Measurements from ENCODE around the gene TGFBR3L. TPM values are rescaled to one million over a fixed set of nuclear protein-coding genes. Genes with fewer than 3 reads are reported as not detected.
A peak's percentile ranks its signal among the peaks of the same experiment; 100 is the strongest.
"Not testable (repeated sequence)": the region's sequence is repeated elsewhere in the genome, so short reads cannot be mapped to it uniquely, and the experiment has no call there.

TGFBR3L gene
- polyA plus RNA-seq, 1 donor: 0.24 TPM

DNA sequence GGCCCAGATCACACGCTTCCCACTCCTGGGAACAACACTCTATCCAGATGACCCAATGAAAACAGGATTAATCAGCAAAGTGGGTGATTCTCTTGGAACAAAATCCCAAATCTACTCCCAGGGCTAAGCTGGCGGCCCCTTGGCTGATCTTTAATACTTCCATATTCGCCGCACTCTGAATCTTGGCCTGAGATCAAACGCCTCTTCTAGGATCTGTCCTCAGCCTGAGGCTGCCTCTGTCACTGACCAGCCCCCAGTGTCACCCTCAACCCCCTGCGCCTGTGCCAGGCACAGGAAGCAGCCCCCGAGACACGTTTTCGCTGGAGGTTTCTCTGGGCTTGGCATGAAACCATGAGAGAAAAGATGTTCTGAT, 13.7 kb downstream of the TGFBR3L start:
- DNase-seq (ENCODE audit: low read depth): no peak

DNA sequence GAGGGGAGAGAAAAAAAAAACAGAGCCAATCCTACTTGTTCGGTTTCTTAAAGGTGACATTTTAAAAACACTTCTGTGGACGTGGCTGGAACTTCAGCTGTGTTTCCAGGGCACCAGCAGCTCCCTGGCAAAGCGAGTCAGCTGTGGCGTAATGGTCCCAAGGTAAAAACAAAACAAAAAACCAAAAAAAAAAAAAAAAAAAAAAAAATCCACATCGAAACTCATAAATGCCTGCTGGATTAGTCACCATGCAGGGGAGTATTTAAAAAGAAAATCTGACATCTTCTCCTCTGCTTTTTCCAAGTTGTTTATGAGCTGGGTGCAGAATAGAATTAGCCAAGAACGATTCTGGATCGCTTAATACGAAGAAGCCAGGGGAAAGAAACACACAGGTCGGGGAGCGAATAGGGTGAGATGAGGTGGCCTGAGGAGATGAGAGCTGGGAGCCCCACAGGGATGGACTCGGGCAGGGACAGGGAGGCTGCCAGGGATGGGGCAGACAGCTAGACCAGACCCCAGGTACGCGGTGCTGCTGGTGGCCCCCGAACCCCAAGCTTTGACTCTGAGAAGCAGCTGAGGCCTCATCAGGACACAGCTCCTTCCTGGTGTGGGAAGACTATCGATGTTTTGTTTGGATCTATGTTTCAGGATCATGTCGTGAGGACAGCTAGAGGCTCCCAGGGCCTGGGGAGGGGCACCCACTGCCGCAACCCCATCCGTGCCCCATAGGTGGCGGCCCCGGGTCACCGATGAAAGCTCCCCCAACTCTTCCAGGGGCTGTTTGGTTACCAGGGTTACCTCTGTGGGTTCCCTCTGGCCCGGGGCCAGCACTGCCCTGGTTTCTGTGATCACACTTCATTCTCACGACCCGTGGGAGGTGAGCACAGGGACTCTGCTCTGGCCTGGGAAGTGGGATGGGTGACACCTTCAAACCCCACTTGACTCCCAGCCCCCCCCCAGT, 14.4 kb downstream of the TGFBR3L start:
- DNase-seq (ENCODE audit: low read depth): no peak

DNA sequence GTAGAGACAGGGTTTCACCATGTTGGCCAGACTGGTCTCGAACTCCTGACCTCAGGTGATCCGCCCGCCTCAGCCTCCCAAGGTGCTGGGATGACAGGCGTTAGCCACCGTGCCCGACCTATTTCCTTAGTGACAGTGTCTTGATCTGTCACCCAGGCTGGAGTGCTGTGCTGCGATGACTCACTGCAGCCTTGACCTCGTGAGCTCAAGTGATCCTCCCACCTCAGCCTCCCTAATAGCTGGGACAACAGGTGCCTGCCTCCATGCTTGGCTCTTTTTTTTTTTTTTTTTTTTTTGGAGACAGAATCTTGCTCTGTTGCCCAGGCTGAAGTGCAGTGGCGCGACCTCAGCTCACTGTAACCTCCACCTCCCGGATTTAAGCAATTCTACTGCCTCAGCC, 15.4 kb downstream of the TGFBR3L start:
- not testable (repeated sequence) for DNase-seq (ENCODE audit: low read depth)

DNA sequence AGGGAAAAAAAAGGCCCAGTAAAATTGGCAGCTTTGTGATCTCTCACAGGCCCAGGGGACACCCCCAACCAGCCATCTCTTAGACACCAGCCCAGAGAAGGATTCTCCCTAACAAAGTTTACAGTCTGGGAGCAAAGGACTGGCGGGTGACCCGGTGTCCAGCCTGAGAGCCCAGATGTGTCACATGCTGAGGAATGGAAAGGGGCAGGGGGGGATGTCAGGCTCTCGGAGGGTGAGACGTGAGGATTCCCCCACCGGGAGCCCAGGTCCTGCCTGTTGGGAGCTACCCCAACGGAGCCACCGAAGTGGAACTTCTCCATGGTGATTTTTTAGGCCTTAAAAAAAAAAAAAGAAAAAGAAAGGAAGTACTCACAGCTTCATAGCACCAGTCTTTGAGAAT, 16.1 kb downstream of the TGFBR3L start:
- DNase-seq (ENCODE audit: low read depth): no peak

DNA sequence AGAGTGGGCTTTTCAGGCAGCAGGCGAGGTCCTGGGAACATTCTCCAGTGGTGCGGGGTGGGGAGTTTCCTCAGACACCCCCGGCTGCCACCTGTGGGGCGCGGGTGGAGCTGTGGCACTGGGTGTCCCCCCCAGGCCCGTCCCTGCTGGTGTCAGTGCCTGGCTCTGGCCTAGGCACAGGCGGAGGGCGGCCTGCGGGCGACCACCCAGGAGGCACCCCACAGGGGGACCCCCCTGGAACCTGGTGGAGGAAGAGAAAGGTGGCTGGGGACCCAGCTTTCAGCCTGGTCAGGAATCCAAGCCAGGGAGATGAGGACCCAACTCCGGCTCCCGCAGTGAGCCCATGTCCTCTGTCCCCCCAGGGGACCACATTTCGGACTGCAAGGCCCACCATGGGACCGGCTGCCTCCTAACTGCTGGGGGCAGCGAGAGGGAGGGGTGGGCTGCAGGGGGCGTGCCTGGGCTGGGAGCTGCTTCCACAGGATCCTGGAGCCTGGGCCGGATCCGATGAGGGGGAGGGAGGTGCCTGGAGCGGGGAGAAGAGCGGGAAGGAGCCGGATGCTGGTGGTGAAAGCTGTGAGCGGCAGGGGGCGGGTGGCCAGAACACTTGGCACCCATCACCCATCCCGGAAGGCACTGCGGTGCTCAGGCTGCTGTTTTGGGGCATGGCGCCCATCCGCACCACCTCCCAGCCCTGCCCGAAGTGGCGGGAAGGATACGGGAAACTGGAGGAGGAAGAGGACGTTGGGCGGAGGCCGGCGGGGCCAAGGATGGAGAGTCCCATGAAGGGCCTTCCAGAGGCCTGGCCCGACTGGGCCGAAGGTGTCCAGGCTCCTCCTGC, 16.8 kb downstream of the TGFBR3L start:
- no peak for DNase-seq (ENCODE audit: low read depth)

DNA sequence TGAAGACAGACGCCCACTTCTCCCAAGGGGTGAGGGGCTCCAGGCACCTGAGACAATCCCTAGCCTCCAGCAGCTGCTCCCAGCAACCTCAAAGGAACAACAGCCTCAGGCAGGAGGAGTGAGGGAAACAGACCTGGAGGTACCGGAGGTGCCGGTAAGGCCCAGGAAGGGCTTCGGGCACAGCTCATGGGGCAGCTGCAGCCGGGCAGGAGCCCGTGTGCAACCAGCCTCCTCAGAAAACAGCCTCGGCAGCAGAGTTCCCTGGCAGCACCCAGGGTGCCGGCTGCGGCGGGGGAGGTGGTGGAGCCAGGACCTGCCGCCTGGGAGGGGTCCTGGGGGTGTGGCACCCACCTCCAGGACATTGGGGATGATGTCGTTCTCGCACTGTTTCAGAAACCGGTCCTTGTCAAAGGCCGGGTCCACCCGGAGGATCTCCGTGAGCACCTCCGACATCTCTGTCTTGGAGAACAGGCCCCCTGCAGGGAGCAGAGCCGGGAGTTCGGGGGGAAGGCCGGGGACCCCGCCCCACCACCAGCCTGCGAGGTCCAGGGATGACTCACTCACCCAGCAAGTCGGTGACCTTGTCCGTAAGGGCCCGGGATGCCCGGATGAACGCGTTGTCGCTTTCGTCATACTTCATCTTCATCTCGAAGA, 17.8 kb downstream of the TGFBR3L start:
- DNase-seq (ENCODE audit: low read depth): no peak

DNA sequence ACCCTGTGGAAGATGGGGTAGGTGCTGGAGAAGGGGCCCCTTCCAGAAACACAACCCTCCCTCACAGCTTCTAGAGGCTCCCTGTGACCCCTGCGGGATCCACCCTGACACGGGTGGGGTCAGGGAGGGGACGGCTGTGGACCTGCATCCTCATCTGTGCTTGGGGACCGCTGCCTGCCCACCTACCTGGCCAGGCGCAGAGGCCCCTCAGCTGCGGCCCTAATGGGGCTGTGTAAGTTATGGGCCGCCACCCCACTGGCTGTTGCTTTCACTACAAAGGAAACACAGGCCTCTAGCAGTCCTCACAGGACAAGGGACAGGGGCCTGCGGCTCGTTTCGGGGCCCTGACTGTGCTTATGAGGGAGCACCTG, 18.3 kb downstream of the TGFBR3L start:
- no peak for DNase-seq (ENCODE audit: low read depth)

DNA sequence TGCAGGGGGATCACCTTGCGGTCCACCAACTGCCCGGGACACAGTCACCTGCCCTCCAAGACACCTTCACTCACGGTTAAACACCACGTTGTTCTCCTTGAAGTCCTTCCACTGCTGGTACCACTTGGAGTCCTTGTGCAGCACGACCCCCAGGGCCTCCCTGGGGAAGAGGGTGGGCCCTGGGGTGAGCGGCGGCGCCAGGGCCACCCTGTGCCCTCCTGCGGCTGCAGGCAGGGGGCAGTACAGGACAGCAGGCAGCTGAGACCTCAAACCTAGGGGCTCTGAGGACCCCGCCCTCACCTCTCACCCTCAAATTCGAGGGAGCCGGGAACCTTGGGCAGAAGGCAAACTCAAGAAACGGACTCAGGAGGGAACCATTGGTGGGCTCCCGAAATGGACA, 18.8 kb downstream of the TGFBR3L start:
- DNase-seq (ENCODE audit: low read depth): no peak

DNA sequence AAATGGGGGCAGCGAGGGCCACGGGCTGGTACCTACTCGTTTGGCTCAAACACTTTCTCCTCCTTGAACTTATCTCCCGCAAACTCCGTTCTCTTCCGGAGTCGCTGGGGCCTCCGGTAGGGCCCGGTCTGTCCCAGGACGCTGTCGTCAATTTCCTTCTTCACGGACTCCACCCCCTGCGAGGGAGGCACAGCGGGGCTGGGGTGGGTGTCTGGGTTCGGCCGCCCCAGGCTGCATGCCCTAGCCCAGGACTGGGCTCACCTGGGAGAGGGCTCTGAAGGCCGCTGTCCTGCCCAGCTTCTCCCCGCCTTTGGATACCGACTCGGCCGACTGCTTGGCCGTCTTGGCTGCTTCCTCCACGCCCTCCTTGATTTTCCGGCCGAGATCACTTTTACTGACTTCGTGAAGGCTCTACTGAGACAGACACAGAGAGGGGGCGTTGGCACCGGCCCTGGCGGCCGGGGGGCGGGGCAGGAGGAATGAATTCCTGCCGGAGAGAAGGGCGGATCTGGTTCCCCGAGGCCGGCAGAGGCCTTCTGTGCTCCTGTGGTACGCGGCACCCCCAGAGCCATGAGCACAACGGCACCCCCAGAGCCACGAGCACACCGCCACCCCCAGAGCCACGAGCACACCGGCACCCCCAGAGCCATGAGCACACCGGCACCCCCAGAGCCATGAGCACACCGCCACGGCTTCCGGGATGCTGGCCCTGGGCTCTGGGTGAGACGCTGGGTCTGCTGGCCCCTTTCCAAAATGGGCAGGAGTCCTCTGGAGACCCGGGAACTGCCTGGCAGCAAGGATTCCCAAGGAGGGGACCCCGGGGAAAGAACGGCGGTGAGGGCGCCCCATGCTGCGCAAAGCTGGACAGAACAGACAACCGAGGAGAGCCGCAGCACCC, 19.4 kb downstream of the TGFBR3L start:
- DNase-seq (ENCODE audit: low read depth): no peak

DNA sequence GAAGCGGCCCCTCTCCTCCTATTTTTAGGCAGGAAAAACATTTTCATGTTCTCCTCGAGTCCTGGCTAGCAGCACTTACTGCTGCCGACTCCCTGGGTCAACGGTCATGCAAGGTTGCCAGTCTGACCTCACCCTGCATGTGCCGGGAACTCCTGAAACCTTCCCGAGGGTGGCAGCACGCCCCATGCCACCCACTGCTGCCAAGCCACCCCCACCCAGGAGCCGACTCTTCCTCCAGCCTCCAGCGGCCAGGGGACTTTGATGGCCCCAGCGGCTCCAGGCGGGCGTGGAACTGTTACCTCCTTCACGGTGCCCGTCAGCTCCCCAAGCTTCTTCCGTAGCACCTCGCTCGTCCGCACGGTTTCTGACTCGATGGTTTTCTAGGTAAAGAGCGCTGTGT, 20.1 kb downstream of the TGFBR3L start:
- no peak for DNase-seq (ENCODE audit: low read depth)

DNA sequence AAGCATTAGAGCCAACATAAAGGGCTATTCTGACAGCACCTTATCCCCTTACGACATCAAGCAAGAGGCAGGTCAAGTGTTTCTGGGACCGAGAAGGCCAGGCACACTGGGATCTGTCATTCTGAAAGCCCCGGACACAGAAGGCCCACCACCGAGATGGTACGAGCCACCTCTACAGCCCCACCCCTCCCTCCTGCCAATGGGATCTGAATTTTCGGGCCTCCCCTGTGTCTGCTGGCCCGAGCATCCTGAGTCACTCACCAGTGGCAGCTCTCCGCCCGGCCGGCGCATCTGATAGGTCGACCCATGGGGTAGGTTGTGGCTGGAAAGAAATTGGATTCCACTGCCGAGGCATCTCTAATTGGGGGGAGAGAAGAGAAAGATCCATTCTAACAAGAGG, 26.2 kb downstream of the TGFBR3L start:
- DNase-seq (ENCODE audit: low read depth): no peak

DNA sequence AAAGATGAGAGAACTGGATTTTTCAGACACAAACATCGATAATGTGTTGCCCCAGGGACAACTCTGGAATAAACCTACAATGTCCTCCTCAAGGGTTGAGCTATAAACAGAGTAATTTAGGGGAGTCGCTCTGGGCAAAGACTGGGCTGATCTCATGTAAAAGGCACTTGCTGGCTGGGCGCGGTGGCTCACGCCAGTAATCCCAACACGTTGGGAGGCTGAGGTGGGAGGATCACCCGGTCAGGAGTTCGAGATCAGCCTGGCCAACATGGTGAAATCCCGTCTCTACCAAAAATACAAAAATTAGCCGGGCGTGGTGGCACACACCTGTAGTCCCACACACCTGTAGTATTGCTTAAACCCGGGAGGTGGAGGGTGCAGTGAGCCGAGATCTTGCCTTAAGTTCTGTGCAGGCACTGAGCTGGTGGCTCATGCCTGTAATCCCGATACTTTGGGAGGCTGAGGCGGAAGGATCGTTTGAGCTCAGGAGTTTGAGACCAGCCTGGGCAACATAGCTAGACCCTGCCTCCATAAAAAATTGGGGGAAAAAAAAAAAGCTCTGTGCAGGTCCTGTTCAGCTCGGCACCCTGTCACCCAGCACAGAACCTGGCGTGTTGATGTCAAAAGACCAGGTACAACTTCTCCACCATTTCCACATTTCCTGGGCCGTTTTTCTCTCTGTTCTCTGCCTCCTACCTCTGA, 27.4 kb downstream of the TGFBR3L start:
- no peak for DNase-seq (ENCODE audit: low read depth)

DNA sequence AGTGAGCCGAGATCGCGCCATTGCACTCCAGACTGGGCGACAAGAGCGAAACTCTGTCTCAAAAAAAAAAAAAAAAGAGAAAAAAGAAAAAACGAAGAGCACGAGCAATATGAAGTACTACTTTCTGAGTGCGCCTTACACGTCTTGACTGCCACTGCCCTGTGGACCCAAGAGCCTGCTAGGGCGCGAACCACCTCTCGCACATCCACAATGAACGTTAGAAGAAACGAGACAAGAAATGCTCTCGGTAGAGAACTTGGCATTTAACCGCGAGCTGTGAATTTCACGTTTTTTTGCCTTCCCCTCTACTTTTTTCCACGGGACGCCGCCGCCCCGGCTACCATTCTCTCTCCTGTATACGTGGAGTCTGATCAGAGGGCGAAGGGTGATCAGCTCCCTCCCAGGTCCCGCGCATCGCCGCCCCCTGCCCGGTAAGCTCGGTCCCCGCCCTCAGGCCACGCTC, 28.4 kb downstream of the TGFBR3L start:
- DNase-seq (ENCODE audit: low read depth): no peak

DNA sequence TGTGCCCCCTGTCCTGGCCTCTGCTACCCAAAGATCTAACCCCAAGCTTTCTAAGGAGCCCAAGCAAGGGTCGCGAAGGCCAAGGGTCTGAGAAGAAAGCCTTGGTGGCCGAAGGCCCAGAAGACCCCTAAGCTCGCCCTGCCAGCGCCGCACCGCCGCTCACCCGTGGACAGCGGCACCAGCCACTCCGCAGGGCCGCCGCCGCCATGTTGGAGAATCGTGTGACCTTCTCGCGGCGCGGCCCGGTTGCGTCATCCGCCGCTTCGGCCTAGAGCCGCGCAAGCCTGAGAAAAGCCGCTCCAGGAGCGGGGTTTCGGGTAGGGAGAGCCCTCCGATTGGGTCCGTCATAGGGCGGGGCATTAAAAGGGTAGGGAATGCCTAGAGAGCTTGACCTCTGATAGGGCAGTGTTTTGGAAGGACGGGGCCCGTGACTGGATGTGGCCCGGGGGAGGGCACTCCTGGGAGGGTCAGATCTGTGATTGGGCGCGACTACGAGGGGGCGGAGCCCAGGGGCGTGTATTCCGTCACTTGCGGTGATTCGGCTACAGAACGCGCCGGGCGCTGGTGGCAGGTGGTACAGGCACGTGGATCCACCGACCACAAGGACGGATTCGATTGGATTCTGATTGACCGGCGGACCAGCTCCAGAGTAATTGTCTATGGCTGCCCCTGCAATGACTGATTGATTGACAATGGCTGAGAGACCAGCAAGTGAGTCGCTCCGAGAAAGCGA, 29.0 kb downstream of the TGFBR3L start, which contains the start of gene TIMM44:
Gene TIMM44, minus strand, starts transcription at position 223 of the 733 bp plus-strand sequence. Its CDS starts 15 bp downstream, at position 208.
- peak; percentile 98 for DNase-seq (ENCODE audit: low read depth)

DNA sequence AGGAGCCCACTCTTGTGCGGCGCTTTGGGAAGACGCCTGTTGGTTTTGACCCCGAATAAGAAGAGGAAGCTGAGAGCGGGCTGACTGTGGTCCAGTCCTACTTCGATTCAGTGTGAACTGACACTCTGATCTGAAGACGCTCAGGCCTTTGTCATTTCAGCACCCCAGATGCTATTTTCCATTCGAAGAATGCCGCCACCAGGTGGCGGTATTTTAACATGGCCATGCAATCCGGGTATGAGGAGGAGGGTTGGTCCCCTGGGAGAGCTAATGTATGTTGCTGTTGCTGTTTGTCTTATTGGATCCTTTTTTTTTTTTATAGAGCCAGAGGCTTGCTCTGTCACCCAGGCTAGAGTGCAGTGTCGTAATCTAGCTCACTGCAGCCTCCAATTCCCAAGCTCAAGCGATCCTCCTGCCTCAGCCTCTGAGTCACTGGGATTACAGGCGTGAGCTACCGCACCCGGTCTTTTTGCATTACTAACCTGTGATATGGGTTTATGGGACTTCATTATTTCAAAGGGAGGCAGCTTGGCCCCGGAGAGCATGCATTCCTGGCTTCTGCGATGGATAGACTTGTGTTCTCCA, 29.6 kb downstream of the TGFBR3L start:
- DNase-seq (ENCODE audit: low read depth): peak; percentile 90

DNA sequence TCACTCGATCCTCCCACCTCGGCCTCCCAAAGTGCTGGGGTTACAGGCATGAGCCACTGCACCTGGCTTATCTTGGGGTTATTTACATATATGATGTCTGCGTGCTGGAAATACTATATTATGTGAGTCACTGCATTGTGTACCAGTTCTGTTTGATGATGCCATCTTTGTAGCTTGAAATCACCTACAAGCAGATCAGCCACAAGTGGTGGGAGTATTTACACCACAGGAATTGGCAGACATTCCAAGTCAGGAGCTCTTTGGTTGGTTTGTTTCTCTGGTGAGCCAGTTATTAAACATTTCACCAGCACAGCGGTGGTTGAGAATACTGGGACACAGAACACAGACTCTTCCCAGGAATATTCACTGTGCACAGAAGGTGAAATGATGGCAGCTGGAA, 33.3 kb downstream of the TGFBR3L start:
- no peak for DNase-seq (ENCODE audit: low read depth)

DNA sequence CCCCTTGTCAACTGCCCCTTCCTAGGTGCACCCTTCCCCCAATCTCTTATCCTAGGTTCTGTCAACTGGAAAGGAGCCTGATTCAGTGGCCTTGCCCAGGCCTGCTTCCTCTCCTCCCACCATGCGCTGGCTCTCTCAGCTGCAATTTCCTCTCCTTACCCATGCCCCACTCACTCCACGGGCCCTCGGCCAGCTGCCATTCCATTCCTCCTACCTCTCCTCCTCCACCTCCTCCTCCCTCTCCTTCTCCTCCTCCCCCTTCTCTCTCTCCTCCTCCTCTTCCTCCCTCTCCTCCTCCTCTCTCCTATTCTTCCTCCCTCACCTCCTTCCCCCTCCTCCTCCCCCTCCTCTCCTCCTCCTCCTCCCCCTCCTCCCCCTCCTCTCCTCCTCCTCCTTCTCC, 38.4 kb downstream of the TGFBR3L start:
- no peak for DNase-seq (ENCODE audit: low read depth)

DNA sequence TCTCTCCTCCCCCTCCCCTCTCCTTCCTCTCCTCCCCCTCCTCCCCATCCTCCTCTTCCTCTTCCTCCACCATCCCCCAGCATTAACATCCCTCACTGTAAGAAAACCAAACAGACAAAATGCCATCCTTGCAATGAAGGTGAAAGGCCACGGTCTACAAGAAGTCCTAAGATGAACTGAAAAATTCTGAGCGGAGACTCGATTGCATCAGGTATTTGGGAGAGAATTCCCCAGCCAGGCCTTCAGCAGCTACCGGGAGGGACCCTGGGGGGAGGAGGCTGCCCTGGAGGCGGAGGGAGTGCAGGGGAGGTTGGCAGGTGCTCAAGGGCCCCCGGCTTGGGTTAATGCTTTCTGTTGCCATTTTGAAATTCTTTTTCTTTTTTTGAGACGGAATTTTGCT, 38.9 kb downstream of the TGFBR3L start:
- no peak for DNase-seq (ENCODE audit: low read depth)

DNA sequence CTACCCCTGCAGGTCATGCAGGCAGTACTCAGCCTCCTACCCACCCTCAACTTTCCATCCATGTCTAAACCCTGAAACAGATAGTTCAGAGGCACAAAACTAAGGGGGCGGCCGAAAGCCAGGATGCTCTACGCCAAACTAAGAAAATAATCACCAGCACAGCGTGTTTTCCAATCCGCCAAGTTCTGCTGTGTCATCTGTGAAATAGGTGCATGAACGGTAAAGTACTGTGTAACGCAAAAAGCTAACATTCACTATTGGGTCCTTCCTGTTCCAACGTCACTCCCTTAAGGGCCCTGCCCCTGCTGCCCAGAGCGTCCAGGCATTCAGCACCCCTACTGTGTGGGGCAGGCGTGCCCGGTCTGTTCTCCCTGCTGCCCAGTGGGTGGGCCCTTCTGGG, 41.1 kb downstream of the TGFBR3L start:
- DNase-seq (ENCODE audit: low read depth): no peak

Data from forelimb muscle (tissue), 1 donor.